Astrocyte (in vitro differentiated cells and primary cell): ENCODE results near the gene CNOT6L.

ENCODE experiments used
- EZH2 ChIP-seq: IDR thresholded peaks from 2 replicates; pipeline ENCODE4 v1.6.1; 2012; ENCODE audit warnings: mild to moderate bottlenecking, low read length, inconsistent platforms; ENCODE audit not compliant: insufficient read depth
- TF ChIP-seq, protein P1 (sequence below): IDR thresholded peaks from 2 replicates; pipeline ENCODE4 v1.5.1; 2011; ENCODE audit warnings: low read depth, mild to moderate bottlenecking, inconsistent platforms, low read length, moderate library complexity; ENCODE audit not compliant: insufficient read depth

DNA sequence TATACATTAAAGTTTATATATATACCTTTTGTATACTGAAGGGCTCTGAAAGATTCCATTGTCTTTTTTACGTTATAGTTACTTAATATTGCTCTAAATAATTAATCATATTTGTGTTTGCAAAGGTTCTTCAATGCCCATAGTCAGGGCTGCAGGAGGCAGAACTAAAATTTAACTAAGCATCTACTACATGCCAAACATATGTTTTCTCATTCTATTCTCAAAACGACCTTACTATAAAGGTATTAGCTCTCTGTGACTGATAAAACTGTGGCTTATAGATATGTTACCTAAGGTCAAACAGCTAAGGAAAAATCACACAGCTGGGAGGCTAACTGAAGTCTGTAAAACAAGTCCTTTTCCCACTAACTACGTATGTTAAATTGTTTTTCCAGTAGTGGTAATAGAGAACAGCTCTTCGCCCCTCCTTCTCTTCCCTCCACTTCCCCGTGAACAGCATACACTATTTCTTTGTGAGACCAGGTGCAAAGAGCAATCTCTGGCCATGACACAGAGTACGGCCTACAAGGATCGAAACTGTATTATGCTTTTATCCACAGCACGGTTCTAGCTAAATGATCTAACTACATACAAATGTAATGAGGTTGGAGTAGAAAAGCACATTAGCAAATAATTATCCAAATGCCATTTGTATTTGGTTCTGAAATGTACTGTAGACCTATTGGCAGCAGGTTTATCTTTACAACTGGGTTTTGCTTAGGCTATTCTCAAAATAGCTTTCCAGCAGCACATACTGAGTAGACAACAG is 1.7 kb downstream of the CNOT6L start:
- no peak for TF ChIP-seq EZH2
- TF ChIP-seq, protein P1, sequence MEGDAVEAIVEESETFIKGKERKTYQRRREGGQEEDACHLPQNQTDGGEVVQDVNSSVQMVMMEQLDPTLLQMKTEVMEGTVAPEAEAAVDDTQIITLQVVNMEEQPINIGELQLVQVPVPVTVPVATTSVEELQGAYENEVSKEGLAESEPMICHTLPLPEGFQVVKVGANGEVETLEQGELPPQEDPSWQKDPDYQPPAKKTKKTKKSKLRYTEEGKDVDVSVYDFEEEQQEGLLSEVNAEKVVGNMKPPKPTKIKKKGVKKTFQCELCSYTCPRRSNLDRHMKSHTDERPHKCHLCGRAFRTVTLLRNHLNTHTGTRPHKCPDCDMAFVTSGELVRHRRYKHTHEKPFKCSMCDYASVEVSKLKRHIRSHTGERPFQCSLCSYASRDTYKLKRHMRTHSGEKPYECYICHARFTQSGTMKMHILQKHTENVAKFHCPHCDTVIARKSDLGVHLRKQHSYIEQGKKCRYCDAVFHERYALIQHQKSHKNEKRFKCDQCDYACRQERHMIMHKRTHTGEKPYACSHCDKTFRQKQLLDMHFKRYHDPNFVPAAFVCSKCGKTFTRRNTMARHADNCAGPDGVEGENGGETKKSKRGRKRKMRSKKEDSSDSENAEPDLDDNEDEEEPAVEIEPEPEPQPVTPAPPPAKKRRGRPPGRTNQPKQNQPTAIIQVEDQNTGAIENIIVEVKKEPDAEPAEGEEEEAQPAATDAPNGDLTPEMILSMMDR, result no peak
